Measurements from ENCODE around the gene CHIA.

Gene CHIA

GRCh38 chr1:111286912-111287311 lies 3.7 kb upstream of the CHIA start:
- H3K4me1 ChIP-seq (ENCODE audit: insufficient read depth, low read length, severe bottlenecking) = no peaks in the 10 kb centered on the region
- no peaks in the 10 kb centered on the region for H3K79me2 ChIP-seq (ENCODE audit: insufficient read depth, low read length)
- no peaks in the 10 kb centered on the region for H3K9me2 ChIP-seq (ENCODE audit: low read depth, low read length)
- H3K4me2 ChIP-seq (ENCODE audit: low read length) = no peak overlapping the region
- H3F3A ChIP-seq (ENCODE audit: insufficient read depth, low read length) = no peaks in the 10 kb centered on the region
- no peak for TF ChIP-seq CTCF (IDR thresholded peaks at IDR 0.05; ENCODE audit: low read length)
- TF ChIP-seq EZH2 (IDR thresholded peaks at IDR 0.05; ENCODE audit: borderline replicate concordance, low read length) = no peak
- H3K4me3 ChIP-seq (ENCODE audit: low read depth, low read length, poor library complexity, severe bottlenecking) = no peak overlapping the region
- H3K9me3 ChIP-seq (ENCODE audit: low read length) = no peaks in the 10 kb centered on the region
- no peaks in the 10 kb centered on the region for H3K36me3 ChIP-seq (ENCODE audit: insufficient read depth, low read length)
- no peak overlapping the region for H2AFZ ChIP-seq (ENCODE audit: low read length)
- no peak overlapping the region for H3K27ac ChIP-seq (ENCODE audit: low read depth, low read length, poor library complexity, severe bottlenecking)
- H4K20me1 ChIP-seq (ENCODE audit: insufficient read depth, low read length) = no peaks in the 10 kb centered on the region
- H3K9ac ChIP-seq (ENCODE audit: low read length) = no peak overlapping the region
- no peaks in the 10 kb centered on the region; the same call in 1 of the 2 replicates for H3K27me3 ChIP-seq (ENCODE audit: insufficient read depth, low read length)

GRCh38 chr1:111289371-111289770 lies 1.3 kb upstream of the CHIA start:
- TF ChIP-seq CTCF (IDR thresholded peaks at IDR 0.05; ENCODE audit: low read length) (no peak), EZH2 (IDR thresholded peaks at IDR 0.05; ENCODE audit: borderline replicate concordance, low read length) (no peak)
- H3K9ac ChIP-seq (ENCODE audit: low read length) = no peak overlapping the region
- H2AFZ ChIP-seq (ENCODE audit: low read length) = no peak overlapping the region
- no peak overlapping the region for H3K4me3 ChIP-seq (ENCODE audit: low read depth, low read length, poor library complexity, severe bottlenecking)
- no peaks in the 10 kb centered on the region for H3K79me2 ChIP-seq (ENCODE audit: insufficient read depth, low read length)
- no peaks in the 10 kb centered on the region for H3F3A ChIP-seq (ENCODE audit: insufficient read depth, low read length)
- no peaks in the 10 kb centered on the region for H4K20me1 ChIP-seq (ENCODE audit: insufficient read depth, low read length)
- no peak overlapping the region for H3K4me2 ChIP-seq (ENCODE audit: low read length)
- H3K4me1 ChIP-seq (ENCODE audit: insufficient read depth, low read length, severe bottlenecking) = no peaks in the 10 kb centered on the region
- H3K27ac ChIP-seq (ENCODE audit: low read depth, low read length, poor library complexity, severe bottlenecking) = no peak overlapping the region
- no peaks in the 10 kb centered on the region for H3K36me3 ChIP-seq (ENCODE audit: insufficient read depth, low read length)
- no peaks in the 10 kb centered on the region for H3K9me3 ChIP-seq (ENCODE audit: low read length)
- no peaks in the 10 kb centered on the region for H3K9me2 ChIP-seq (ENCODE audit: low read depth, low read length)
- H3K27me3 ChIP-seq (ENCODE audit: insufficient read depth, low read length) = no peaks in the 10 kb centered on the region; the same call in 1 of the 2 replicates

- H3K4me1 ChIP-seq (ENCODE audit: insufficient read depth, low read length, severe bottlenecking) = no peaks in the 10 kb centered on the region
- no peaks in the 10 kb centered on the region for H3K79me2 ChIP-seq (ENCODE audit: insufficient read depth, low read length)
- no peaks in the 10 kb centered on the region for H3F3A ChIP-seq (ENCODE audit: insufficient read depth, low read length)
- H3K9me3 ChIP-seq (ENCODE audit: low read length) = no peaks in the 10 kb centered on the region
- no peak overlapping the region for H3K27ac ChIP-seq (ENCODE audit: low read depth, low read length, poor library complexity, severe bottlenecking)
- no peaks in the 10 kb centered on the region for H4K20me1 ChIP-seq (ENCODE audit: insufficient read depth, low read length)
- H3K9ac ChIP-seq (ENCODE audit: low read length) = no peak overlapping the region
- no peak overlapping the region for H3K4me3 ChIP-seq (ENCODE audit: low read depth, low read length, poor library complexity, severe bottlenecking)
- no peaks in the 10 kb centered on the region; the same call in 1 of the 2 replicates for H3K27me3 ChIP-seq (ENCODE audit: insufficient read depth, low read length)
- no peaks in the 10 kb centered on the region for H3K9me2 ChIP-seq (ENCODE audit: low read depth, low read length)
- no peak overlapping the region for H3K4me2 ChIP-seq (ENCODE audit: low read length)
- H3K36me3 ChIP-seq (ENCODE audit: insufficient read depth, low read length) = no peaks in the 10 kb centered on the region
- TF ChIP-seq EZH2 (IDR thresholded peaks at IDR 0.05; ENCODE audit: borderline replicate concordance, low read length) = no peak
- TF ChIP-seq CTCF (IDR thresholded peaks at IDR 0.05; ENCODE audit: low read length) = no peak
- no peak overlapping the region for H2AFZ ChIP-seq (ENCODE audit: low read length)
Measured at GRCh38 chr1:111290104-111290503, 547 bp upstream of the CHIA start.
